HPDE6-E6E7 (cell line): Measurements from ENCODE around the gene CLCN7.

ENCODE experiments used
- DNase-seq: peaks from one replicate; pipeline ENCODE4 v3.0.0; 2011; ENCODE audit warnings: missing footprints; ENCODE audit errors: extremely low spot score

Gene CLCN7

DNA sequence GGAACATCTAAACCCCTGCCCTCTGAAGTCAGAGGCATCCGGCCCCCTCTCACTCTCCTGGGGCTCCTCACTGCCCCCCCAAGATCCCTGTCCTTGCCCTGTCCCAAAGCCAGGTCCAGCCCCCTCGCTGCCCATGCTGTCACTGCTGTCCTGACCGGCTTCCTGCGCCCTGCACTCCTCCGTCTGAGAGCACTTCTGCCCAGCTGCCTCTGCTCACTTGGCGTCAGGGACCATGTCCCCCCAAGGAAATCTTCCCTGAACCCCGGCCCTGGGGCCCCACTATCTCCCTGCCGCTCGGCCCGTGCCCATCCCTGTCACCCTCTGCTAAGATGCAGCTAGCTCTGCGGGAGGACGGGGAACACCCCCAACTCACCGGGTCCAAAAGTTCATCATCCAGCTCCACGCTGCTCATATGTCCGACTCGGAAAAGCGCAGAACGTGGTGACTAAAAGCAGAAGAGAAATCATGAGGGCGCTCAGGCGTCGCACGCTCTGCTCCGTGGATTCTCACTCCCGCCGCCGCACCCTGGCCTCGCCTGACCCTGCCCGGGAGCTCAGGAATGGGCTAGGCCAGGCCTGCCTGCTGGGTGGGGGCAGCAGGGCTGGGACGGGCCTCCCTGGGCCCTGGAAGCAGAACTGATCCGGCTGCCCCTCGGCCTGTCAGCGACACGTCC is 9.8 kb downstream of the CLCN7 start:
- DNase-seq, result no peak

DNA sequence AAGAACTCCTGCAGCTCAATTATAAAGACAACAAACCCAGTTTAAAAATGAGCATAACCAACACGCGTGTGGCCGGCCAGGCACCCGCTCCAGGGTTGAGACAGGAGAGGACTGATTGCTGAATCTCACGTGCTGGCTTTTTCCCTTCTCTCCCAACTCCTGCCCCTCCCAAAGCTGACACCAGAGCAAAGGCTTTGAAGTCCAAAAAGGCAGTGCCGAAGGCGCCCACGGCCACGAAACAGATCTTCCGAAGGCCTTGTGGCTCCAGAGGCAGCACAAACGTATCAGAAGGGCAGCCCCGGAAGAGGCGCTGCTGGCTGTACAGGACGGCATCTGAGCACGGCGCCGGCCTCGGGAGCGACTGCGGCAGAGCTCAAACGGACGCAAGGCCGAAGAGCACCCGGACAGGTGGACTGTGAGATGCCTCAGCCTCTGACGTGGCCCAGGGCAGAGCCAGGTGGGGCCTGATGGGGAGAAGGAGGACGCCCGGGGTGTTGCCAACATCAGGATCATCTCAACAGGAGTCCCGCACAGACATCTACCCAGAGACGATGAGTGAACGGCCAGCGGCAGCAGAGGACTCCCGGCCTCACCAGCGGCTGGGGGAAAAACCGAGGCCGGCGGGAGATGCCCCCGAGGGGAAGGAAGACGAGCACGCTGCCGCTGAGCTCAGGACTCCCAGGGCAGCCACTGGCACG is 10.5 kb downstream of the CLCN7 start:
- DNase-seq, result no peak

DNA sequence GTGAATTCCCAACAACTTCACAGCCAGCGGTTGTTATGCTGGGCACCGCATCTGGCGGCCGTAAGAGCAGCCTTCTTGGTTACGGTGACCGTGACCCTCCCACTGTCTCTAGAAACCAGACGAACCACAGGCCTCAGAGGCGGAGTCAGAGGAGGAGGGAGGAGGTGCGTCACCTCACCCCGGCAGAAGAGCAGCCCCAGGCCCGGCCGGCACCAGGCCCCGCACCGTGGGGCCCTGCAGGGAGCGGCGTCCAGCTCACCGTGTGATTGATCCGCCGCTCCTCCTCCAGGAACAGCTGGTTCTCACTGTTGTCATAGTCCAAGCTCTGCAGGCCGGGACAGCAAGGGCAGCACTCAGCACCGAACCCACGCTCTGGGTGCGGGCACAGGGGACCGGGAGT is 13.7 kb downstream of the CLCN7 start:
- no peak for DNase-seq

DNA sequence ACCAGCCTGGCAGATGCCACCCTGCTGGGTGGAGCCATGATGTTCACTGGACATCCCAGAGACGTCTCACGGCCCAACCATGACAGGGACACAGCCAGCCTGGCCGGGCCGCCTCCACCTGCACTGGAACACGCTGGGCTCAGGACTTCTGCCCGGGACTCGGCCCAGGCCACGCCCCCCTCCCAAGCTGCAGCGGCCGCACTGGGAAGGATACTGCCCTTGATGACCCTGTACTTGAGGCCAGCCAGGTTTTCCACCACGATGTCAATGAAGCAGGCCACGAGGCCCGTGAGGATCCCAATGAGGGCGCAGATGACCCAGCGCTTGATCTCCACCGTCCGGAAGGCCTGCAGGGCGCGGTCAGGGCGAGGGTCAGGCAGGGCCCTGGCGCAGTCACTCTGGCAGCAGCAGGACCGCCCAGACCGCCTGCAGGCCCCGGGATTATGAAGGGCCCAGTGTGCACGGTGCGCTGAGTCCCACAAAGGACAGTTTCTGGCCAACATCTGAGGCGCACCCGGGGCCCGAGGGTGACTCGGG is 14.2 kb downstream of the CLCN7 start:
- DNase-seq, result no peak

DNA sequence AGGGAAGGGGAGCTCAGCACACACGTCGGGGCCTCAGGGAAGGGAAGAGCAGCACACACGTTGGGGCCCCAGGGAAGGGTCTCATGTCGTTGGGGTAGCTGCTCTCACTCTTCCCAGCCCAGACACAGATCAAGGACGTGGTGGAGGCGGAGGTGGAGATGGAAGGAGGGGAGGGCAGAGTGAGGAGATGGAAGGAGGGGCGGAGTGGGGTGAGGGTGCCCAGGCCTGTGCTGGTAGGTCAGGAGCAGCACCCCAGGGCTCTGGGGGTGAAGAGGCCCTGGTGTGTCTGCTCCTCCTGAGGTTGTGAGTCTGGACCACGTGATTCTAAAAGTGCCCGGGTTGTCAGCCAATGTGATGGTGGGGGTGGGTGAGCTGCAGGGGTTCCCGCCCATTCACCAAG is 14.9 kb downstream of the CLCN7 start:
- DNase-seq, result no peak

DNA sequence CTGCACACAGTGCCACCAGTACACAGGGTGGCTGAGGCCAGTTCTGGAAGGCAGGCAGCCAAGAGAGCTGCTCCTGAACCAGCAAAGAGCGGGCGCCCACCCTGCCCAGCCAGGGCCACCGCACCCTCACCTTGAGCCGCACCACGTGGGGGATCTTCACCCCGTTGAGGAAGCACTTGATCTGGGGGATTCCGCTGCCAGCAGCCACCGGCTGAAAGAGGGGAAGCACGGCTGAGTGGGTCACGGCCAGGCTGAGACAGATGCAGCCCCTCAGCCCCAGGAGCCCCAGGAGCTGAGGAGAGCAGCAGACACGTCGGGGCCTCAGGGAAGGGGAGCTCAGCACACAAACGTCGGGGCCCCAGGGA is 15.9 kb downstream of the CLCN7 start:
- DNase-seq, result no peak

DNA sequence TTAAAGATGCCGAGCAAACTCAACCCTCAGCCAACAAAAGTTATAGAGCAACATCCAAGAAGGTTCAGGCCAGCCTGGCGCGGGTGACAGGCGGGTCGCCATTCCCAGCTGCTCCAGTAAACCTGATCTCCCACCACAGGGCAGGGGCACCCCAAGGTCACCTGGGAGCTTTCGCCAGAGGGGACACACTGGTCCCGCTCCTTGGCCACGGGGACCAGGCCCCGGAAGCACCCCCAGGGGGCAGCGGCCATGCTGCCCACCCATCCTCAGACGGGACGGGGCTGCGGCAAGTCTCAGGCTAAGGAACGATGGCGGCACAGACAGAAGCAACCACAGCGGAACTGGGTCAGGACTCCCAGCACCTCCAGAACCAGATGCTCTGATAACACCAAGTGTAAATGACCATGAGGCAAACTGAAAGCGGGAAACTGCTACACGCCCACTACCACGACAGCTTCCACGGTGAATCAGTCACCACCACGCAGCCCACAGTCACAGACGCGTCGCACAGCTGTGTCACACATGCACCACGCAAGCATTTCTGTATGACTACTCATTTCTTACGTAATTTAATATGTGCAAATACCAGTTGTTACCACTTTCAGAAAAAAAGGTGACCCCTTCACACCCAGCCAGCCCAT is 16.4 kb downstream of the CLCN7 start:
- DNase-seq, result no peak

DNA sequence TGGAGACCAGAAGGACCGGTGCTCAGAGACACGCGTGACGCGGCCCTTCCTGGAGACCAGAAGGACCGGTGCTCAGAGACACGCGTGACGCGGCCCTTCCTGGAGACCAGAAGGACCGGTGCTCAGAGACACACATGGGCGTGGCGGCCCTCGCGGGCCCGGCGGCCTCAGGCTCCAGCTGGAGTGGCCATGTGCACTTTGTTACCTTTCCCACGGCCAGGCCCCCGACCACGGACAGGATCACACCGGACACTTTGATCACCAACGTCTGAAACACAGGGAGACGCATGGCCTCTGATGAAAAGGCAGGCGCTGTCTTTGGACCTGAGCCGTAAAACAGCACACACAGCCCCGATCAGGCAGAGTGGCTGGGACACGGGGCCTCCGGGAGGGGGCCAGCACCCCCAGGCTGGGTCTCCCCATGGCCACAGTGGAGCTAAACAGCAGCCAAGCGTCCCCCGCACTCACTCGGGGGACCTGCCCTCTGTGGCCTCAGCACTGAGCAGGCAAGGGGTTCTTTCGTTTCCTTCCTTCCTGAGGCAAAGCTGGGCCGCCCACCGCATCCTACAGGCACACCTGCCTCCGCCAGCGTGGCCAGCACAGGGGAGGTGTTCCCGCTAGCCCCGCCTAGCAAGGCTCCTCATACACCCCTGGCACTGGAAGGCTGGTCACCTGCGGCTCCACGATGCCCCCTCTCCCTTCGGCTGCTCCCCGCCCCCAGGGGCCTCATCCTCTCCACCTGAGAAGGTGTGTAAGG is 17.2 kb downstream of the CLCN7 start:
- DNase-seq, result no peak

DNA sequence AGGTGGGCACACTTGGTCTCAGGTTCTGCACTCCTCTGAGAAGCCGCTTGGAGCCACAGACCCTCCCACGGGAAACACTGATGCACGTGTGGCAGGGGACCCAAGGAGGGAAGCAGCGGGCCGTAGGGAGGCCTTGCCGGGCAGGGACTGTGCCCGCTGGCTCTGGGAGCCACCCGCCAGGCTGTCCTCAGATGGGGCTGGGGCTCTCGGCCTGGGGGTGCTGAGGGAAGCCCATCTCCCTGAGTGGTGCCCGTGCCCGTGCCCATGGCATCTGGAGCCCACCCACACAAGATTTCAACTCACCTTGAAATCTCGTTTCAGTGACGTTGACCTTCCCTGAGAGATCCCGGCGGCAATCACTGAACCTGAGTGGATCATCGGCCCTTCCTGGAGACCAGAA is 17.9 kb downstream of the CLCN7 start:
- no peak for DNase-seq

DNA sequence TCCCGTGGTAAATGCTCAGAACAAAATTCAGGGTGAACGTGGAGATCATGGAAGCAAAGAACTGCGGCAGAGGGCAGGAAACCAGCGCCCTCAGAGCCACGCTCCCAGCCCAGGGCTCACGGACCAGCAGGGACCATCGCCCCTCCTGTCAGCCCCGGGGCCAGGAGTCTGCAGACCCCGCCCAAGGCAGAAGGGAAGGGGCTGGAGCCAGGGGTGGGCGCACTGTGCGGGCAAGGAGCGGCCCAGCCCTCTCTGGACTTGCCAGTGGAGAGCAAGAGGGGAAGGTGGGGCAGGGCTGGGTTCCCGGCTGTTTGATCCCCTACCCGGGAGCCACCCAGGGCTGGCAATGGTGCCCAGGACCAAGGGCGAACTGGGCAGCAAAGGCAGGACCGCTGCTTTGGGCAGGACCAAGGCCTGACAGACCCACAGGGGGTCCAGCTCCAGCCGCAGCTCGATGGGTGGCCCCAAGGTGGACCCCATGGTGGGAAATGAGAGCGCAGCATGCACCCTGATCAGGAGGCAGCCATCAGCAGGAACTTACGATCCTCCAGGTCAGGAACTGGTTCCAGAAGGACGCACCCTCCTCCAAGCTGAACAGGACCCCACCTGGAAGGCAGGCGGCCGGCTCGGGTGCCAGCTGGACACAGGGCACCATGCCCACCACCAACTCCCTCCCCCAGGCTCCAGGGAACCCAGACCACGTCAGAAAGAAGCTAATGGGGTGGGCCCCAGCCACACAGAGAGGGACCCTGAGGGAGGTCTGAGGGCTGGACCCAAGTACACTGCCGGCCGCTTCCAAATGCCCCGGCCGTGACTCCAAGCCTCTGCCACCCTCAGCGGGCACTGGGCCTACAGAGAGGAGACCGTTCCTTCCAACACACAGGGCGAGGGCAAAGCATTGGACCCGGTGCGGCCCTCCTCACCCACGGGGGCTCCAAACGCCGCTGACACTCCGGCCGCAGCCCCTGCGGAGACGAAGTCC is 19.3 kb downstream of the CLCN7 start:
- no peak for DNase-seq

DNA sequence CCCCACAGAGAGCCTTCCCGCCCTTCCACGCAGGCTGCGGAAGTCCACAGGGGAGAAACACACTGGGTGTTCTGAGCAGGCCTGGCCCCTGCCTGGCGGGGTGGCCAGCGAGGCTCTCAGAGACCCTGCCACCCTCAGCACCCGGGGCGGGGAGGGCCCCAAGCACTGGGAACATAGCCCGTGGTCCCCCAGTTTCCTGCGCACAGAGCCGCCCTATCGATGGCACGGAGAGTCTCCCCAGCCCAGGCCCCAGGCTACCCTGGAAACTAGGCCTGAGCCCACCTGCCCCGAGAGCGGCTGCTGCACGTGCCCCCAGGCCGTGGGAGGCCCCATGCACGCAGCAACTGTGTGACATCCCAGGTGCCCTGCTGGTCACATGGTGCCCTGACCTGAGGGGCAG is 20.3 kb downstream of the CLCN7 start:
- no peak for DNase-seq

DNA sequence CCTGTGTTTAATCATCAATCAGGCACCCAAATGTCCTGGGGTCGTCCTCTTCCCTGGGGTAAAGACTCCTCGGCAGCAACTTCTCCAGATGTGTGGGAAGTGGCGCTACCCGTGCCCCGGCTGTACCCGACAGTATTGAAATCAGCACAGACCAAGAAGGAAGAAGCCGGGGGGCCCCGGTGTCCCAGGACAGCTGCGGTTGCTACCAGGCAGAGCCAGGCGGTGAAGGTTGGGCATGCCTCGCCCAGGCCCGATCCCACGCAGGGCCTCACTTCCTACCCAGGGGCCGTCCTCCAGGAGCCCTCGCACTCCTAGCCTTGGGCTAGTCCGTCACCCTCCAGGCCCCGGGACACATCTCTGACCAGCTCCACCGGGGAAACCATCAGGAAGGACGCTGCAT is 21.5 kb downstream of the CLCN7 start:
- DNase-seq, result no peak

DNA sequence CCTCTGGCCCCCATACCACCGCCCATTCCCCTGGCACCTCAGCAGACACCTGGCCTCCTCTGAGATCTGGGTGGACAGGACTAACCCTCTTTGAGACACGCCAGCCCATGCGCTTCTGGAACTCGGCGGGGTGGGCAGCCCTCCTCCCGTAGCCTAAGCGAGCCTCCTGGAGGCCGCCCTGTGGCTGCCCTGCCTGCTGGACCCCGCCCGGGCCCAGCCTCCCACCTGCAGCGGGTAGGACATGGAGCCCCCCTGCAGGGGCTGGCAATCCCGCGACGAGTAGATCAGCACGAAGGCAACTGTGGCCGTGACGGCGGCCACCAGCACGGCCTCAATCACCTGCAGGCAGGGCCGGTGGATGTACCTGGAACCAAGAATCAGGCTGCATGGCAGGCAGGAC is 22.3 kb downstream of the CLCN7 start:
- no peak for DNase-seq

DNA sequence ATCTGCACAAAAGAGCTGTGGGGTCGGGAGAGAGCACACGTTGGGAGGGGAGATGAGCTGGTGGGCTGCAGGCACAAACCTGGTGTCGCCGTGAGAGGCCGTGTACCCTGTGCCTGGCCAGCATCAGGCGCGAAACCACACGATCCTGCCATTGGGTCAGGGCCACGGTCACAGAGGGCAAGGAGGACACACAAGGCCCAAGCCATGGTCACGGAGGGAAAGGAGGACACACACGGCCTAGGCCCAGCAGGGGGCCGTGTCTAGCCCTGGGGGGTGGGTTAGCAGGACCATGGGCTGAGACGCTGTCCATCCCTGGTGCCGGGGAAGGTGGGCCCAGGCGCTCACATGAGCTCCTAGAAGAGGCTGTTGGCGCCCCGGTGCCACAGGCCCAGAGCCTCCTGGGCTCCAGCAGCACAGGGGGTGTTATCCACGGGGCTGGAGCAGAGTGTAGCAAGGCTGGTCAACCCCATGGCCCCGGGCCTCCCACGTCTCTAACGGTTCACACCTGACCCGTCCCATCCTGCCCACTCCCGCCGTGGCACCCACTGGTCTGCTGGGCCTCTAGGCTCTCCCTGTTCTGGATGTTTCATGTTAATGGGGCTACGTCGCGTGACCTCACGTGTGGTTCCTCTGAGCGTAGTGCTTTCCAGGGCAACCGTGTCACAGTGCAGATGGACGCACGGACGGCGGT is 23.0 kb downstream of the CLCN7 start:
- no peak for DNase-seq

DNA sequence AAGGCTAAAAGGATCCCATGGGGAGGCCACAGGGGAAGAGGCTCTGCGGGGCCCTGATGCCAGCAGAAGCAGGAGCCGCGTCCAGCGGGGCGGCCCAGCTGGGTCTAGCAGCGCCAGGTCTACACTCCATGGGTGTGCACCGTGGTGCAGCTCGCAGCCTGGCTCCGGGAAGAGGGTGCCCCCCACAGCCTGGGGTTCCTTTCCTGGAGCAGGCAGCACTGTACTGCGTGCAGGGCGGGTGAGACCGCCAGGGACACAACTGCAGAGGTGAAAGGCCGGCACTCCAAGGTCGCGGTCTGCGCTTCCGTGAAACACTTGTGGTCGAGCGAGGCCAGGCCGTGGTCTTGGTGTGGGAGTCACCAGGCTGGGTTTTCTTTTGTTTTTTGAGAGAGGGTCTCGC is 24.0 kb downstream of the CLCN7 start:
- no peak for DNase-seq

DNA sequence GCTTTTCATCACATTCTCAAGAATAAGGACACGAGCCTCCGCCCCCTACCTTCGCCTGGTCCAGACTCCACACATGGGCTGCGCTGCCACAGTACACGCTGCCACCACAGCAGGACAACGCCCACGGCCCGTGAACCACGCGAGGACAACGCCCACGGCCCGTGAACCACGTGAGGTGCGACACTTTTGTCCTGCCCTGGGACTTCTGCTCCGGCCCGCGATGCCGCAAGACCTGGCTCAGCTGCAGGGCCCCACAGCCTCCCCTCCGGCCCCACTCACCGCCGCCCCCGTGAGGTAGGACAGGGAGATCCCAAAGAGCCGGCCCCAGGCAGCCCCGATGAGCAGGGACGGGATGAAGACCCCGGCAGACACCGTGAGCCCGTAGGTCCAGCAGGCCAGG is 24.6 kb downstream of the CLCN7 start:
- DNase-seq, result no peak

DNA sequence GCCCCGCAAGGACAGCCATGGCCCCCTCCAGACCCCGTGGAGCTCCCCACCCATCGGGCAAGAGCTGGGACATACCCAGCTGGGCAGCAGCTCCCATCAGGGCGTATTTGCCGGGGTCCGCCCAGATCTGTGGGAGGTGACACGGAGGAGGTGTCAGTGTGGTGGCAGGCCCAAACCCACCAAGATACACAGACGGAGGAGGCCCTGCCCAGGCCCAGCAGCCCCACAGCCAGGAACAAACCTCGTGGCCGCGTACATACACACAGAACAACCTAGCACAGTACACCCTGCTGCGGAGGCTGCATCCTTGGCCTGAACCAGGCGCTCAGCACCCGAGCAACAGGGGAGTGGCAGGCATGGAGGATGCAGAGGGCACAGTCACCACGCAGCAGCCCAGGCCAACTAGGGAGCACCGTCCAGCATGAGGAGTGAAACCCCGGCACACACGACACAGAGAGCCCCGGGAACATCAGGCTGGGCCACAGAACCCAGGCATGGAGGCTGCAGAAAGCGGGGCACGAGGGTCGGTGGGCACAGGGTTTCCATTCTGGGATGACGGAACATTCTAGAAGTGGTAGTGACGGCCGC is 25.5 kb downstream of the CLCN7 start:
- DNase-seq, result no peak

DNA sequence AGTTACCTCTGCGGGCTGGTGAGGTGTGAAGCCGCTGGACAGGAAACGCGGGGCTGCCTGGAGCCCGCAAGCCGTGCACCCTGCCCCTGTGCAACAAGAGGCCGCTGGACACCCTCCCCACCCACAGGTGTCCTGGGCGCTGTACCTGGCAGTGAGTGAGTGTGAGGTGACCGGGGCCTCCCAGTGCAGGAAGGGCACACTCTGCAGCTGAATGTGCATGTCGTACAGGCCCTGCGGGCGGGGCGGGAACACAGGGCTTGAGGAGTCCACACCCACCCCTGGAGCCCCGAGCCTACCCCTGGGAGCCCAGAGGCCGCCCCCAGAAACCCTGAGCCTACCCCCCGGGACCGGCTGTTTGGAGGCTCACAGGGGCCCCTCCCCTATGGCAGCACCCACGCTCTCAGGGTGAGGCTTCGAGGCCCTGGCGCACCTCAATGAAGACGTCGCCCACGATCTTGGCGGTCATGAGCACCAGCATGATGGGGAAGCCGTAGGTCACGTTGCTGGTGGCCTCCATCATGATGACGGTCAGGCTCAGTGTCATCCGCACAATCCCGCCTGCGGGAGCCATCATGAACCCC is 26.2 kb downstream of the CLCN7 start:
- no peak for DNase-seq

DNA sequence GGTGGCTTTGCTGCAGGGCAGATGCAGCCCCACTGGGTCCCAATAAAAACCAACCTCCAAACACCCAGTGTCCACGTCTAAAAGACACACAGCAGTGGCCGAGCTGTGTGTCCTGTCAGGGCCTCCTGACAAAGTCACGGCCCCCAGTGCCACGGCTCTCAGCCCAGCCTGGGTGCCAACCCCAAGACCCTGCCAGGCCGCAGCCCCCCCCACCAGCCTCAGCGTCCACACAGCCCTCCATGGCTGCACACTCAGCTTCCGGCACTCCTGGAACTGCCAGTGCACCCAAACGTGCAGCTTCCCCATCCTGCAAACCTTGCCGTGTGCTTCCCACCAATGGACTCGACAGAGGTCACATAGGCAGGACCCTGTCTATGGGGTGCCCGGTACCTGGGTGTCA is 26.9 kb downstream of the CLCN7 start:
- no peak for DNase-seq
